ENCODE measurements around the gene SCYGR1. TPM values are rescaled to one million over a fixed set of nuclear protein-coding genes. Genes with fewer than 3 reads are reported as not detected.
"Not testable (repeated sequence)": the region's sequence is repeated elsewhere in the genome, so short reads cannot be mapped to it uniquely, and the experiment has no call there.

SCYGR1 gene
- total RNA-seq, 2 donors from 2014 or later: not detected

- ATAC-seq (no peak), DNase-seq (no peak)
- no peaks in the 10 kb centered on the region for H3K9me3 ChIP-seq
- H3K27ac ChIP-seq: no peak overlapping the region
- no peaks in the 10 kb centered on the region for H3K4me1 ChIP-seq
- TF ChIP-seq CTCF (IDR thresholded peaks at IDR 0.05) (no peak), POLR2A (IDR thresholded peaks at IDR 0.05) (no peak)
- intact Hi-C loops (cut with DNase I): no loop called here
- WGBS, 2 donors: 74 to 75% methylated on average over 7 of the region's 7 CpGs
- no peaks in the 10 kb centered on the region for H3K36me3 ChIP-seq (replicated peaks in 1 of 2; ENCODE audit: insufficient read depth in 1 of 2, low read depth in 2 of 2)
- no peaks in the 10 kb centered on the region for H3K27me3 ChIP-seq
- no peak overlapping the region for H3K4me3 ChIP-seq
These were observed 825 bp upstream of the SCYGR1 start for GRCh38 chr2:227388537-227389011.

- H3K36me3 ChIP-seq (replicated peaks in 1 of 2; ENCODE audit: insufficient read depth in 1 of 2, low read depth in 2 of 2): no peaks in the 10 kb centered on the region
- no peak for ATAC-seq
- TF ChIP-seq POLR2A (IDR thresholded peaks at IDR 0.05): no peak
- TF ChIP-seq CTCF (IDR thresholded peaks at IDR 0.05): no peak
- no peak overlapping the region for H3K4me3 ChIP-seq
- no peak for DNase-seq
- no peaks in the 10 kb centered on the region for H3K4me1 ChIP-seq
- intact Hi-C loops (cut with DNase I): no loop called here
- H3K9me3 ChIP-seq: no peaks in the 10 kb centered on the region
- H3K27ac ChIP-seq: no peak overlapping the region
- no peaks in the 10 kb centered on the region for H3K27me3 ChIP-seq
- WGBS, 2 donors: 67 to 75% methylated on average over 6 of the region's 6 CpGs
These were observed 1.1 kb downstream of the SCYGR1 start for GRCh38 chr2:227386630-227387029.

GRCh38 chr2:227383686-227384085 lies 4.1 kb downstream of the SCYGR1 start:
- Histone ChIP-seq H3K27me3 (no peaks in the 10 kb centered on the region), H3K4me1 (no peaks in the 10 kb centered on the region), H3K9me3 (no peaks in the 10 kb centered on the region), H3K36me3 (replicated peaks in 1 of 2; ENCODE audit: insufficient read depth in 1 of 2, low read depth in 2 of 2) (no peaks in the 10 kb centered on the region), H3K27ac (no peak overlapping the region), H3K4me3 (no peak overlapping the region)
- 67% methylated on average over 3 of the region's 3 CpGs for WGBS, 2 donors
- DNase-seq: no peak
- TF ChIP-seq POLR2A (IDR thresholded peaks at IDR 0.05): no peak
- TF ChIP-seq CTCF (IDR thresholded peaks at IDR 0.05): no peak
- ATAC-seq: no peak
- intact Hi-C loops (cut with DNase I): no loop called here

- H3K27me3 ChIP-seq; H3K4me3 ChIP-seq; ATAC-seq; H3K9me3 ChIP-seq; DNase-seq; intact Hi-C loops (cut with DNase I); H3K4me1 ChIP-seq; H3K36me3 ChIP-seq (replicated peaks in 1 of 2; ENCODE audit: insufficient read depth in 1 of 2, low read depth in 2 of 2); H3K27ac ChIP-seq: not testable (repeated sequence)
- WGBS, 2 donors: 66 to 67% methylated on average over 2 of the region's 2 CpGs
These were observed 5.4 kb downstream of the SCYGR1 start for GRCh38 chr2:227382241-227382835.

- intact Hi-C loops (cut with DNase I): no loop called here
- Histone ChIP-seq H3K27ac (no peak within 1 kb of the TSS), H3K27me3 (no peaks in the 10 kb centered on the region), H3K4me3 (no peak within 1 kb of the TSS), H3K36me3 (replicated peaks in 1 of 2; ENCODE audit: insufficient read depth in 1 of 2, low read depth in 2 of 2) (no peaks in the 10 kb centered on the region), H3K4me1 (no peaks in the 10 kb centered on the region), H3K9me3 (no peaks in the 10 kb centered on the region)
- DNase-seq (no peak), ATAC-seq (no peak)
- TF ChIP-seq POLR2A (IDR thresholded peaks at IDR 0.05) (no peak), CTCF (IDR thresholded peaks at IDR 0.05) (no peak)
- 72 to 75% methylated on average over 4 of the region's 4 CpGs for WGBS, 2 donors
These were observed 8.7 kb downstream of the SCYGR1 start, which contains the start of gene TM4SF20 for GRCh38 chr2:227379095-227379494. Gene TM4SF20 (minus strand): TSS chr2:227379306. CDS start chr2:227379268, 38 bp downstream.

All from body of pancreas (tissue), 4 donors.